Islet precursor cell (in vitro differentiated cells): ENCODE data around the gene TMEM179B.
A peak's percentile ranks its signal among the peaks of the same experiment; 100 is the strongest.
"Not testable (repeated sequence)": the region's sequence is repeated elsewhere in the genome, so short reads cannot be mapped to it uniquely, and the experiment has no call there.

Experiments
- DNase-seq: peaks from one replicate; pipeline ENCODE4 v3.0.0-alpha.2; 2018

Gene TMEM179B

DNA sequence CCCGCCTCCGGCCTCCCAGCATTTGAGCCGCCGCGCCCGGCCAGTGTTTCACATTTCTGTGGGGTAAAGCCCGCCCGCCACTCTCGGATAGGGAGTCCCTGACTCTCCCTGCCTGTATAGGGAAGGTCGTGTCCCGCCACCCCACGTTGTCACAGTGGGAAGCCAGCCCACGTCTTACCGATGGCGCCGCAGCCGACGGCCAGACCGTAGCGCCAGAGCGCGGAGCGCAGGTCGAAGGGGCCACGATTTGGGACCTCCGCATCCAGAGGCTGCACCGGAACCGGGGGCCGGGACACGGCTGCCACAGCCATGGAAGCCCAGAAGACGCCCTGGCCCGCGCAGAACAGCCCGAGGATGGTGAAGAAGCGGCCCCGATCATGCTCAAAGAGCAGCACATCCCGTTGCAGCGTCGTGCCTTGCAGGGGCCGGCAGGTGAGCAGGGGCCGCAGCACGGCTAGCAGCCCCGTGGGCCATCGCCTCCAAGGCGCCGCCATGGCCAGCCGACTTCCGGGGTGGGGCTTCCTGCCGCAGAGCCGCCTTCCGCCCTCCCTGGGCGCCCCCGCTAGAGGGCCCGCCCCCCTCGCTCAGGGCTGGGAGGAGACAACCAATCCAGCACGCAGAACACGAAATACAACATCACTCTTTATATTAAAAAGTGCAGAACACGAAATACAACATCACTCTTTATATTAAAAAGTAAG, 4.4 kb downstream of the TMEM179B start, which contains the start of gene TMEM223:
Gene TMEM223 (minus strand): TSS at position 506 of the 701 bp plus-strand sequence. CDS start 12 bp downstream, at position 494.
- peak; percentile 95 for DNase-seq

DNA sequence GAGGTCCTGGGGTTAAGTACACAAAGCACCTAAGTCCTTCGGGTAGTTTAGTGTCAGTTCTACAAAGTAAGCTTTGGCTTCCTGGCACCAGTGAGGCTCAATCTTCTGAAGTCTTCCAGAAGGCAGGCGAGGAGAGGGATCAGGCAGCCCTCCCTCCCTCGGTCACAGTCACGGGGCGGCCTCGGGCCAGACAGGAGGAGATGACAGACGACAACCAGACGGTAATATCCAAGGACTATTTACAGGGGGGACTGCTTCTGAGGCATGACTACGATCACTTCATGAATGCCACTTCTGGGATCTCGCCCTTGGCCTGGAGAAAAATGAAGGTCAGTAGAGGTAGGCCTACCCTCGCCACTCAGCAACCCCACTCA, 5.0 kb downstream of the TMEM179B start:
- peak; percentile 91 for DNase-seq

- DNase-seq = peak; percentile 76
Measured at GRCh38 chr11:62794201-62794775, 7.1 kb downstream of the TMEM179B start.

DNA sequence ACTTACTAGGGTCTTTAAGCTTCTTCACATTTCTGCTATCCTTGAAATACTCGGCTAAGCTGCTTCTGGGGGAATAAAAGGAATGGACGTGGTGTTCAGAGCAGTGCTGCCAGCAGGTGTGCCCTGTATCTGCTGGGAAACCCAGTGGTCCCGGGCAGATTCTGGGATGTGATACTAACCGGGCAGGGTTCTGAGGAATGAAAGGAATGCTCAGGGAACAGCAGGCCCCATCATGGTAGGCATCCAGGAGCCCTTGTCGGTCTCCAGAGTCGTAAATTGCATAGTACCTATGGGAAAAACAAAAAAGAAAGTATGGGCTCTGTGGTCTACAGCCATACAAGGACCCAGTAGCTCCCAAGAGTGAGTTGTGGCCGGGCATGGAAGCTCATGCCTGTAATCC, 9.1 kb downstream of the TMEM179B start:
- DNase-seq = peak; percentile 73

DNA sequence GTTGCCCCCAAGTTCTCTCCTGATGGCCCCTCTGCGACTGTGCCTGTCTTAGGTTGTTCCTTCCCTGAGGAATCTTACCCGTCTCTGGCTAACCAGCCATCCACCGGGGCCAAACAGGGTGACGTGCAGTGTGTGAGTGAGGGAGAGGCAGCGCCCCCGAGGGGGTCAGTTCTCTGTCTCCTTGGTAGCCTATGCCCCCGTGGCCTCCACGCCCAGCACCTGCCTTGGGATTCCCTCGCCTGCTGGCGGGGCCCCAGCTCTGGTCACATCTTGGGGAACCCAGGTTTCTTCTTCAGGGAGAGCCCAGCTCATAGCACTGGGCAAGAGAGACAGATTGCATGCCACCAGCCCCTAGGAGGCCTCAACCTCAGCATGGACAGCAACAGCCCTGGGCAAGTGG, 12.3 kb downstream of the TMEM179B start:
- no peak for DNase-seq

- no peak for DNase-seq
Measured at GRCh38 chr11:62801071-62801470, 13.9 kb downstream of the TMEM179B start.

GRCh38 chr11:62804310-62805075, 17.3 kb downstream of the TMEM179B start:
- DNase-seq = no peak

GRCh38 chr11:62805076-62805892, 18.1 kb downstream of the TMEM179B start, which contains the start of gene NXF1:
TSS of gene NXF1 (minus strand) at chr11:62805440. CDS start at chr11:62805356, 84 bp downstream.
- DNase-seq = peak; percentile 97

DNA sequence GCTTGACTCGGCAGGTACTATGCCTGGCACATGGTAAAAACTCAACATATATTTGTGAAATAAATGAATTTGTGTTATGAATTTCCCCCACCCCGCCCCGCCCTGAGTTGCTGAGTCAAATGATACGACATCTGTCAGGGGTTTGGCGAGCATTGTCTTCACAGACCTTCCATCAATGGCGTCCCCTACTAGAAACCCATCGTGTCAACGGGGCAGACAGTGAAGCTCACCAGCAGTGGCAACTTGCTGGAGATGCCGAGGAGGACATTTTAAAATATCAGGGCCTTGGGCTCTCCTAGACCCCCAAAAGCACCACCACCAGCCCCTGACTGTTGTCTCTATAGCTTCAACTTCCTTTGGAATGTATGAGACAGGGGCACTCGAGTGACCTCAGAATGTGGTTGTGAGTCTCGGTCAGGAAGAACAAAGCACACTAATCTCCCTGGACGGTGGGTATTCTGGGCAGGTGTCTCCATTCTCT, 18.8 kb downstream of the TMEM179B start:
- DNase-seq = no peak

- peak; percentile 71 for DNase-seq
Measured at GRCh38 chr11:62806611-62807121, 19.5 kb downstream of the TMEM179B start.

DNA sequence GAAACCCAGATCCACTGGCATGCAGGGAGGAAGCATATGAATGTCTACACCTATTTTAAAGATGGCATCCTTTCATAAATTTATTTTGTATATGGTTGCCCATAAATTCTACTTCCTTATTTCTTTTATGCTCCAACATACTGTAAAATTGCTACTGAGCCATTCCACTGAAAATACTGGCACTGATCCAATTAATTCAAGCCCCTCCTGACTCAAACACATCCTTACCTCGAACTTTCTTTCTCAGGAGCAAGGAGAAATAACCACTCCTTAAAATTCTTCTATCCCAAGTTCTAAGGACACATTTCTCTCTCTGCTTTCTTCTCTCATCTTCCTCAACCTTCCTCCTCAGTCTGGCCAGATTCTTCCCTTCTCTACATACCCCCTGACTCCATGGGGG, 23.5 kb downstream of the TMEM179B start:
- no peak for DNase-seq

- DNase-seq = no peak
Measured at GRCh38 chr11:62811659-62812058, 24.5 kb downstream of the TMEM179B start.

- DNase-seq = no peak
Measured at GRCh38 chr11:62816557-62816956, 29.4 kb downstream of the TMEM179B start.

- no peak for DNase-seq
Measured at GRCh38 chr11:62817129-62817528, 29.9 kb downstream of the TMEM179B start.

- DNase-seq = no peak
Measured at GRCh38 chr11:62823677-62824076, 36.5 kb downstream of the TMEM179B start.

- DNase-seq = not testable (repeated sequence)
Measured at GRCh38 chr11:62828130-62828529, 40.9 kb downstream of the TMEM179B start.

DNA sequence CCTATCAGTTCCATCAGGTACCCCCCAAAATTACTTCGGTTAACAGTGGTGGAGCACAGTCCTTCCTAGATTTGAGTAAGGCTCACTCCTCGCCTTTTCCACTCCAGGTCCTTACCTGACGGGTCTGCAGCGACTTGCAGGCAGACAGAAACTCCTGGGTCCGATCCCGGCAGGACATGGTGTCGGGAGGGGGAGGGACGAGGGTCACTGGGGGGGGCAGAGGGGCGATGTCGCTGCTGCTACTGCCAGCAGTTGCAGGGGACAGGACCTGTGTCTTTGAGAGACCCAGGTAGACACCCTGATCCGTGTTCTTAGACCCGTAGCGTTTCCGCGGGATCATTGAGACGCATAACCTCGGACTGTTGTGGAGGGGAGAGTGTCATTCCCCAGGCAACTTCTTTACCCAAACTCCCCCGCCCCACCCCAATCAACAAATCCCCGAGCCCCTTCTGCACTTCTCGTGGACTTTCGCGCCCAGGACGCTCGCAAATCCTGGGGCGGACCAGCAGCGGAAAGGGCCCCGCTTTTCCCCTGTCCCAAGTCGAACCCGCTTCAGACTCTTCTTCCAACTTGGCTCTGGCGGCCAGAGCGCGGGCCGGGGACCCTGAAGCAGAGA, 43.8 kb downstream of the TMEM179B start:
- DNase-seq = no peak

DNA sequence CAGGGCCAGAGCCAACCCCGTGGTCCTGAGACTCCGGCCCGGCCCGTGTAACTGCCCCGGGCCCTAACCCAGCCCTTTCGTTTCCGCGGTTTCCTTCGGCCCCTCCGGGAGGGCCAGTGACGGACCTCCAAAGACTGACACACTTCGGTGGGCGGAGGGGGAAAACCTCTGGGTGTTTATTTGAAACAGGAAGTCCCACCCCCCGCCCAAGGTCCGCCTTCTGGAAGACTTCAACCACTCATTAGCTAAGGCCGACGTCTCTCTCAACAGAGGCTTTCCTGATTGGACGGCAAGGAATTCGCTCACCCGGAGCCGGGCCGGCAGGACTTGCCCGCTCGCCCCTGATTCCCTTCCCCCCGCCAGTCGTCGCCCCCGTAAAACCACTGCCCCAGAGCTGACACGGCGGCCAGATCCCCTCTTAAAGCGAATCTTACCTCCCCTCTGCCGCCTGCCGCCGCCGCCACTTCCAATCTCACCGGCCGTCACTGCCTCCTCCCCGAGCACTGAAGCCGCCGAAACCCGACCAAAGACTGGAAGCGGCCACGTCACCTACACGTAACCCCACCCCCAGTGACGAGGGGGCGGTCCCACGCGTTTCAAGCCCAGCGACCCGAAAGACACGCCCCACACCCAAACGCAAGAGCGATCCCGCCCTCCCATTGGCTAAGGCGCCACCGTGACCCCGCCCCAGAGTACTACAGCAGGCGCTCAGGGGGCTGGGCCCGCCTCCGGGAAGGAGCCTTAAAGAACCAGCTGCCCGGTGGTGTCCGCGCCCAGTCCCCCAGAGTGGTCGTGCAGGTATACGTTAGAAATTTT, 44.5 kb downstream of the TMEM179B start, which contains the start of gene STX5:
Gene STX5 (minus strand): TSS at position 532 of the 816 bp plus-strand sequence. CDS start 808 bp downstream, outside the sequence.
- DNase-seq = peak; percentile 100

DNA sequence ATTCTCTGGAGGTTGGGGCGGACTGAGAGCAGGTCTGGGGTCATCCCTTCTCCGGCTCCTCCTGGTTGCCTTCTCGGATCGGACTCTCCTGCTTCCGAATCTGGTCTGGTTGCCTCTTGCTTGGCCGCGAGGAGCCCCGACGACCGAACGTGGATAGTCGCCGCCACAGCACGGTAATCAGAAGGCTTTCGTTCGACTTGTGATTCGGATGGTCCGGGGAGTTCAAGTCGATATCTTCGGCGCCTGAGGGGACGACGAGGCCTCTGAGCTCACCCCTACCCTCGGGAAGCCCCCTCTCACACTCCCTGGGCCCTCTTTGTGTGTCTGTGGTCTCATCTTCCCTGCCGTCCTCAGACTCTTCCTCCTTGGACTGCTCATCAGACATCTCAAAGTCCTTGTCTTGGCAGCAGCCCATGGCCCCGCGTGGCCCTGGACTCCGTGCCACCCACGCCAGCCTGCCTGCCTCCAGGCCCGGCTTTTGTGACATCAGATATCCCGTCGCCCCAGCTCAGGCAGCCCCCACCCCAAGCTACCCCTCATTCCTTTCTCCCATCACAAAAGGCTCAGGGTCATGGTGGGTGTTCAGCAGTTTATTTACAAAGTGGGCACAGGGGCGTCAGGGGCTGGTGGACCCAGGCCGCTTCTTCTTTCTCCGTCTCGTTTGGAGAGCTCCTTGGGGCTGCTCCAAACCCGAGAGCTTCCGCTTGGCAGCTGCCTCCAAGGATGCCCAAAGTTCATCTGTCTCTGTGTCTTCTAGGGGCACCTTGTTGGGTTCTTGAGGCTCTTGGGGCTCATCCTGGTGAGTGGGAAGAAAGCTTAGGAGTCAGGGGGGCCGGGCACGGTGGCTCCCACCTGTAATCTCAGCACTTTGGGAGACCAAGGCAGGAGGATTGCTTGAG, 45.4 kb downstream of the TMEM179B start, which contains the start of gene TEX54:
Gene TEX54 (minus strand): TSS at position 506 of the 899 bp plus-strand sequence.
- no peak for DNase-seq

DNA sequence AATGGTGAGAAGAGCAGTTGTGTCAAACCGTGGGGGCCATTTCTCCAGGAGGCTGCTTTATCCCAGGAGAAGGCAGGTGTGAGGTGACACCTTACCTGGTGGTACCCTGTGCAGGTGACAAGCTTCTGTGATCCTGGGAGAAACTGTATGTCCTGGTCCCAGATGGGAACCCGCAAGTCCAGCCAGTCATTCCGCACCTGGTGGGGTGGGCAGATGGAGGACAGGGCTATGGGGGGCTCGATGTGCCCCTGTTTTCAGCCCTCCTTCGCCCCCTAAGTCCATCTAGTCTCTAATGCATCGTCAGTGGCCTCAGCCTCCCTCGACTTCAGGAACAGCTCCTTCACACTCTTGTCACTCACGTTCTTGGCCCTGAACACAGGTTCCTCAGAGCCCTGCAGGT, 48.1 kb downstream of the TMEM179B start:
- DNase-seq = no peak
